D721Med (cell line): ENCODE measurements around the gene DZIP1L.
"Not testable (repeated sequence)": the region's sequence is repeated elsewhere in the genome, so short reads cannot be mapped to it uniquely, and the experiment has no call there.

Experiments
- DNase-seq: peaks from one replicate; pipeline ENCODE4 v3.0.0; 2011; ENCODE audit warnings: low spot score; ENCODE audit not compliant: insufficient read length
- FAIRE-seq: peaks from 2 replicates; lab custom pipeline; 2011; peaks lifted over from hg19 to GRCh38; lab: Jason Lieb, UNC
- TF ChIP-seq, protein P1 (sequence below): IDR thresholded peaks from 2 replicates; pipeline ENCODE4 v1.5.1; 2012; ENCODE audit warnings: mild to moderate bottlenecking, control low read depth; ENCODE audit not compliant: insufficient read depth; ENCODE audit errors: missing control alignments

DZIP1L gene, protein sequence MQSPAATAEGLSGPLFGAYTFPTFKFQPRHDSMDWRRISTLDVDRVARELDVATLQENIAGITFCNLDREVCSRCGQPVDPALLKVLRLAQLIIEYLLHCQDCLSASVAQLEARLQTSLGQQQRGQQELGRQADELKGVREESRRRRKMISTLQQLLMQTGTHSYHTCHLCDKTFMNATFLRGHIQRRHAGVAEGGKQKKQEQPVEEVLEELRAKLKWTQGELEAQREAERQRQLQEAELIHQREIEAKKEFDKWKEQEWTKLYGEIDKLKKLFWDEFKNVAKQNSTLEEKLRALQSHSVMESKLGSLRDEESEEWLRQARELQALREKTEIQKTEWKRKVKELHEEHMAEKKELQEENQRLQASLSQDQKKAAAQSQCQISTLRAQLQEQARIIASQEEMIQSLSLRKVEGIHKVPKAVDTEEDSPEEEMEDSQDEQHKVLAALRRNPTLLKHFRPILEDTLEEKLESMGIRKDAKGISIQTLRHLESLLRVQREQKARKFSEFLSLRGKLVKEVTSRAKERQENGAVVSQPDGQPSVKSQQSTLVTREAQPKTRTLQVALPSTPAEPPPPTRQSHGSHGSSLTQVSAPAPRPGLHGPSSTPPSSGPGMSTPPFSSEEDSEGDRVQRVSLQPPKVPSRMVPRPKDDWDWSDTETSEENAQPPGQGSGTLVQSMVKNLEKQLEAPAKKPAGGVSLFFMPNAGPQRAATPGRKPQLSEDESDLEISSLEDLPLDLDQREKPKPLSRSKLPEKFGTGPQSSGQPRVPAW

DNA sequence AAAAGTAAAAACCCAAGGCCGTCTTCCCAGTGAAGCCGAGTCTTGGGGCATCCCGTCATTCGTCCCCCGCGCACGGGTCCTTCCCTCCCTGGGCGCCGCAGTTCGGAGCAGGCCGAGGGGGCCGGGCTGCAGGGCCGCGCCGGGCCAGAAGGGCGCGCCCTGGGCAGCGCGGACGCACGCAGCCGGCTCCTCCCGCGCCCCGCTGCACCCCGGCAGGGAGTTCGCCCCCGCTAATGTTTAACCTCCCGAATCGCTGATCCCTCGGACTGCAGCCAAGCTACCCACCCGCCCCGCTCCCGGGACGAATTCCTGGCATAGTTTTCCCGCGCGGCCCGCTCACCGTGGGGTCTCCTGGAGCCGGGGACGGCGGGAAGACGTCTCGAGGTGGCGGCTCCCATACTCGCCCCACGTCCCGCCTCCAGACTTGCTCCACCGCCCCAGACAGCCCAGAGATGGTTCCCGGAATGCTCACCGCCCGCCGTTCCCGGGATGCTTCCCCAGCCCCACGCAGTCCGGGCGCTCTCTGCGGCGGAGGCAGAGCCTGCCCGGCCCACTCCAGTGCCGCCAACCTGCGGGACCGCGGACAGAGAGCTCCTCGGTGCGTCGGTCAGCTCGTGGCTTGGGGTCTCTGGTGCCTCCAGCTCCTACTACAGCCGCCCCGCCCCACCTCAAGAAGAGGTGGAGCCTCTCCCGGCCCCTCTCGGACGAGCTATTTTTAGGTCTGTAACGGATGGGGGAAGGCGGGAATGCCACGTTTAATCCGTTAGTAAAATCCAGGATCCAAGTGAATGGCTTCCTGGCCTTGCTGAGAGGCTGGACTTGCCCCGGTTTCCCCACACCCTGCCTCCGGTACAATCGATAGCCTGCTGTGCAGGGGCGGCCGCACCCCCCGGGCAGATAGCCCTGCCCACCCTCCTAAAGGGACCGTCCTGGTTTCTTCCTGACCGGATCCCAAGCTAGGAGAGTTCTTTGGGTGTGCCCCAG is at the start of gene DZIP1L:
Gene DZIP1L (minus strand): TSS at position 621 of the 984 bp plus-strand sequence. CDS start 11,637 bp downstream, outside the sequence.
- TF ChIP-seq, protein P1, sequence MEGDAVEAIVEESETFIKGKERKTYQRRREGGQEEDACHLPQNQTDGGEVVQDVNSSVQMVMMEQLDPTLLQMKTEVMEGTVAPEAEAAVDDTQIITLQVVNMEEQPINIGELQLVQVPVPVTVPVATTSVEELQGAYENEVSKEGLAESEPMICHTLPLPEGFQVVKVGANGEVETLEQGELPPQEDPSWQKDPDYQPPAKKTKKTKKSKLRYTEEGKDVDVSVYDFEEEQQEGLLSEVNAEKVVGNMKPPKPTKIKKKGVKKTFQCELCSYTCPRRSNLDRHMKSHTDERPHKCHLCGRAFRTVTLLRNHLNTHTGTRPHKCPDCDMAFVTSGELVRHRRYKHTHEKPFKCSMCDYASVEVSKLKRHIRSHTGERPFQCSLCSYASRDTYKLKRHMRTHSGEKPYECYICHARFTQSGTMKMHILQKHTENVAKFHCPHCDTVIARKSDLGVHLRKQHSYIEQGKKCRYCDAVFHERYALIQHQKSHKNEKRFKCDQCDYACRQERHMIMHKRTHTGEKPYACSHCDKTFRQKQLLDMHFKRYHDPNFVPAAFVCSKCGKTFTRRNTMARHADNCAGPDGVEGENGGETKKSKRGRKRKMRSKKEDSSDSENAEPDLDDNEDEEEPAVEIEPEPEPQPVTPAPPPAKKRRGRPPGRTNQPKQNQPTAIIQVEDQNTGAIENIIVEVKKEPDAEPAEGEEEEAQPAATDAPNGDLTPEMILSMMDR, result peak; percentile 24
- no peak for FAIRE-seq
- peak; percentile 28 for DNase-seq

DNA sequence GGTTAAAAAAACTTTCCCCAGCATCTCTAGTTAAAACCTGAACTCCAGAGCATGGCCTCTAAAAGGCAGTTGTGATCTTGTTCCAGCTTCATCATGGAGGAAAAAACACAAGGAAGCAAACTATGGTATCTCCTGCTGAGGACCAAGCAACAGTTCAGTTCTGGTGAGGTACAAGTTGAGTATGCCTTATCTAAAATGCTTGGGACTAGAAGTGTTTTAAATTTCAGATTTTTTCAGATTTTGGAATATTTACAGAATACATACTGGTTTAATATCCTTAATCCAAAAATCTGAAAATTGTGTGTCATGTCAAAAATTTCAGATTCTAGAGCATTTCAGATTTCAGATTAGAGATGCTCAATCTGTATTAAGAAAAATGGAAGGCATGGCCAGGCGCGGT is 49.7 kb upstream of the DZIP1L start:
- no peak for FAIRE-seq
- DNase-seq, result no peak
- TF ChIP-seq, protein P1, result no peak

DNA sequence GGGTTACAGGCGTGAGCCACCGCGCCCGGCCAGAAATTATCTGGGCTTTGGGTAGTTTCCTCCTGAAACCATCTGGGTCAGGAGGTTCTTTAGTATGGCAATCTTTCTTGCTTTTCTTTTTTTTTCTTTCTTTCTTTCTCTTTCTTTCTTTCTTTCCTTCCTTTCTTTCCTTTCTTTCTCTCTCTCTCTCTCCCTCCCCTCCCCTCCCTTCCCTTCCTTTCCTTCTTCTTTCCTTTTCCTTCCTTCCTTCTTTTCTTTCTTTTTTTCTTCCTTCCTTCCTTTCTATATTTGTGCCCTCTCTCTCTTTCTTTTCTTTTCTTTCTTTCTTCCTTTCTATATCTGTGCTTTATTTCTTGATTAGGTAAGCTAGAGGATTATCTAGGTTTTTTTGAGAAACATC is 42.3 kb upstream of the DZIP1L start:
- DNase-seq, result no peak
- no peak for FAIRE-seq
- TF ChIP-seq, protein P1, result no peak

DNA sequence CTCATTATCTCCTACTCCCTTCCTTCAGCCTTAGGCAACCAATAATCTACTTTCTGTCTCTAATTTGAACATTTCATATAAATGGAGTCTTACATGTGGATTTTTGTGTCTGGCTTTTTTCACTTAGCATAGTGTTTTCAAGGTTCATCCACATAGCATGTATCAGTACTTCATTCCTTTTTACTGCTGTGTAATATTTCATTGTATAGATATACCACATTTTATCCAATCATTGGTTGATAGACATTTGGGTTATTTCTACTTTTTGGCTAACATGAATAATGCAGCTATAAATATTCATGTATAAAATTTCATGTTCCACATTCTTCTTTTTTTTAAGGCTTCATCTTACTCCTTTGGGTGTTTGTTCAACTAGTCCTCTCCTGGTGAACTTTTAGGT is 39.1 kb upstream of the DZIP1L start:
- TF ChIP-seq, protein P1, result no peak
- DNase-seq (no peak), FAIRE-seq (no peak)

DNA sequence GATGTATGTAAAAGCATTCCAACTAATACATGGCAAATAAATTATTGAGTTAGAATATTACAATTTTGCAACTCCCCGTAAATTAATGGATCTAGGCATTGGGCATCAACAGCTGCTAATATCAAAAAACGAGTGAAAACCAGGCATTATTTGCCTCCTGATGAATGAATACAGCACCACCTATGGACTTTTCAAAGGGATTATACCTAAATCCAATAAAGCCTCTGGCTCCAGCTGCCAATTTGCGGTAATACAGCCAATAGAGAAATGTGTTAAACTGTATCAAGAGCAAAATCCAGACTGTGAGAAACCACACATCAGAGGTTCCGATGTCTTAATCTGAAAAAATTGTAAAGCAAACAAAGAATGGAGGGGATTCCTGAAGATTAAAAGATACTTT is 33.1 kb upstream of the DZIP1L start:
- DNase-seq (peak; percentile 40), FAIRE-seq (peak; percentile 78)
- TF ChIP-seq, protein P1, result peak; percentile 32

DNA sequence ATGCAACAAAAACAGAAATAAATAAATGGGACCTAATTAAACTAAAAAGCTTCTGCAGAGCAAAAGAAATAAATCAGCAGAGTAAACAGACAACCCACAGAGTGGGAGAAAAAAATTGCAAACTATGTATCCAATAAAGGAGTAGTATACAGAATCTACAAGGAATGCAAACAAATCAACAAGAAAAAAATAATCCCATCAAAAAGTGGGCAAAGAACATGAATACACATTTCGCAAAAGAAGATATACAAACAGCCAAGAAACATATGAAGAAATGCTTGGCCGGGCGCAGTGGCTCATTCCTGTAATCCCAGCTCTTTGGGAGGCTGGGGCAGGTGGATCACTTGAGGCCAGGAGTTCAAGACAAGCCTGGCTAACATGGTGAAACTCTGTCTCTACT is 26.8 kb upstream of the DZIP1L start:
- DNase-seq, FAIRE-seq: not testable (repeated sequence)

DNA sequence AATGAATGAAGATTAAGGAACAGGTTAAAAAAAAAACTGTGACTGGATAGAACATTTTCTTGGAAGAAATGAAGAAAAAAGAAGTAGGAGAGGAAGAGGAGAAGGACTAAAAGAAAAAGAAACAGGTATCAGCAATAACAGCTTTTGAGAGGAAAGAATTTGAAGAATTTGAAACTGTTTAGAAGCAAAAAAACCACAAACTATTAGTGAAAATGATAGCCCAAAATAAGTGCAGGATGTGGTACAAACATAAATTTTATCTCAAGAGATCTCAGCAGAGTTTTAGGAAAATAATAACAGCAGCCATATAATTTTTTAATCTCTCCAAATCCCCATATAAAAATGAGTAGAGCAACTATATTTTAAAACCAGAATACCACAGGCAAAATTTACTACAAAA is 25.5 kb upstream of the DZIP1L start:
- DNase-seq (no peak), FAIRE-seq (no peak)
- TF ChIP-seq, protein P1, result no peak
